HG02970 (cell line): ENCODE data around the gene RASSF1.
"Not testable (repeated sequence)": the region's sequence is repeated elsewhere in the genome, so short reads cannot be mapped to it uniquely, and the experiment has no call there.

Experiments
- ATAC-seq: cut with Tn5 transposase; IDR thresholded peaks from one replicate; pipeline ENCODE4 v1.9.1; 2021; ENCODE audit warnings: mild to moderate bottlenecking, moderate library complexity, moderate number of reproducible peaks; ENCODE audit not compliant: unreplicated experiment, low FRiP score

The RASSF1 gene

GRCh38 chr3:50325497-50326181 is 15.0 kb downstream of the RASSF1 start:
- ATAC-seq, result no peak

DNA sequence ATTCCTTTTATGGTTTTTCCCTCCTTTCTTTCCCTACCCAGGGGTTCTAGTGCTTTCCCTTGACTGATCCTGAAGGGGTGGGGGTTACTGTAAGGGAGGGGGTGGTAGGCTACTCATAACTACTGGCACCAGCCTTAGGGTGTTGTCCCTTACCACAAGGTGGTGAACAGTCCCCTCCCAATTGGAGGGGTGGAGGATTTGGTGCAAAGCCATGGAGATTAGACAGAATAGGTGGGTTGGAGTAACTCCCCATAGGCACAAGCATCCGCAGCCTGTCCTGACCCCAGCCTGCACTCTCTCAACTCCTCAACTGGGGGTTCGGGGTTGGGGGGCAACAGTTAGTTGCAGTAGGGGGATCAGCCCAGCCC is 15.5 kb downstream of the RASSF1 start:
- no peak for ATAC-seq

DNA sequence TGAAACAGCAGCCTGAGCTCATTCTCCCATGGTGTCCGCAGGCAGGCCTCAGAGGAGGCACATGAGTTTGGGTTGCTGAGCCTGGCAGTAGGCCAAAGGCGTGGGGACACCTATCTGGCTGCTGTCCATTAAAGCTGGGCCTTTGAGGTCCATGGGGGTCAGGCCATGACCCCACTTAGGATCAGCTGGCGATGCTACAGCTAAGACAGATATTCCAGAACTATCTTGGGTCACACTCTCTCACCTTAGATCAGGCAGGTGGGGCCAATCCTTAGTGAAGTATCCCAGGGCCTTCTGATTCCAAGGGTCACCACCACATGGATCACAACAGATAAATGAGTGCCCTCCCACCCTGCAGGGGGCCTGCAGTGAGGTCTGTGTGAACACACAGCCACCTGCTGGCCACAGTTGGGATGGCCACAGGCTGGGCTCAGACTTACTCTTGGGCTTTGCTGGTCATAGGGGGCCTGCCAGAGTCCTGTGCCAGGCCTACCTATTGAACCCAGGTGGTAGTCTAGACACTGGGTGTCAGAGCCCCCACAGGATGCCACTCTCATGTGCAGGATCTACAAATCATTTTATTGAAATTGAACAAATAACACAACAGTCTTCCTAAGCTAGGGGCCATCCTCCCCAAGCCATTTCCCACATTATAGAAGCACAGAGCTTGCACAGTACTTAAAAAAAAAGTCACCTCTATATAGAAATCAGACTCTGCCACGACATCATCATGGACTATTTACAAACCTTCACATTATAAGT is 16.1 kb downstream of the RASSF1 start:
- ATAC-seq, result no peak

- ATAC-seq, result no peak
Measured at GRCh38 chr3:50323614-50324199, 16.9 kb downstream of the RASSF1 start.

DNA sequence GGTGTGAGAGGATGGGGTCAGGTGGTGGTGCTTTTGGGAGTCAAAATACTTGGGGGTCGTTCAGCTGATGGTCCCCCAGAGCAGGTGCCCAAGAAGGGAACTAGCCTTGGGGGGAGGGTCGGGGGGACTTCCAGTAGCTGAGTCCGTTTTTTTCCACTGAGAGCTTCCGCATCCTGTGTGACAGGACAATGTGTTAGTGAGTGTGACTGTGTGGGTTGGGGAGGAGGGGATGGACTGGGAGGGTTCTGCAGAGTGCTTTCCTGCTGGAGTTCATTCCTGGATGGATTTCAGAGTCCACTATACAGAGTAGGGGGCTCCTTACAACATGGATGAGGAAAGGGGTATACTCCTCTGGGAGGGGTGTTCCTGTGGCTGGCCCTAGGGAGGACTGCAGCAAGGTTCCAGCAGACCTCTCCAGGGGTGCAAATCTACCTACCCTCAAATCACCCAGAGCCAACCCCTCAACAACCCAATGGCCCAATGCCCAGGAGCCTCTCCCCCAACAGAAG is 17.5 kb downstream of the RASSF1 start:
- ATAC-seq, result no peak

DNA sequence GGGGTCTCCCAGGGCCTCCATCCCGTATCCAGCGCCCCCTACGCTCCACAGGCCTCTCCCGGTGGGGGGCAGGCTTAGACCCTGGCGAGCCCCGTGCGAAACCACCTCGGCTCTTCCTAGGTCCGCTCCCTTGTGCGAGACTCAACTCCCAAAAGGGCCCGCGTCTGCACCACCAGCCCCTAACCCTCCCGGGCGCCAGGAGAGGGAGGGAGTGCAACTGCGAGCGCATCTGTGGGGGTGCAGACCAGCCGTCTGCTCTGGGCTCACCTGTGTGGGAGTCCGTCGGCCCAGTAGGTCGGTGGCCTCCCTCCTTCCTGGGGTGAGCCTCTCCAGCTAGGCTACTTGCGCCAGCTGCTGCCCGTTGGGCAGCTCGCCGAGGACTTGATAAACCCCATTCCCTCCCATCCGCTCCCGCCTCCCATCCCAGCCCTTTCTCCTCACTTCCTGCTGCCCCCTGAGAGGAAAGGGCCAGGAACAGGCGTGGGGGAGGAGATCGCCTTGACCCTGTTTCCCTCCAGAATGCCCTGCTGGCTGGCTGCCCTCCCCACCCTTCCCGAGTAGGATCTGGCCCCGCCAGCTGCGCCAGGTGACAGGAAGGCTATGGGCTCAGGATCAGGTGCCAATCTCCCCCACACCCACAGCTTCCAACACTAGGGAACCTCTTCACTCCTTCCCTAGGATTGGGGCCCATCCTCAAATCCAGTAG is 18.1 kb downstream of the RASSF1 start, which contains the start of gene HYAL2:
Gene HYAL2, minus strand, starts transcription at position 360 of the 706 bp plus-strand sequence. CDS start 2,256 bp downstream, outside the sequence.
- ATAC-seq, result no peak

DNA sequence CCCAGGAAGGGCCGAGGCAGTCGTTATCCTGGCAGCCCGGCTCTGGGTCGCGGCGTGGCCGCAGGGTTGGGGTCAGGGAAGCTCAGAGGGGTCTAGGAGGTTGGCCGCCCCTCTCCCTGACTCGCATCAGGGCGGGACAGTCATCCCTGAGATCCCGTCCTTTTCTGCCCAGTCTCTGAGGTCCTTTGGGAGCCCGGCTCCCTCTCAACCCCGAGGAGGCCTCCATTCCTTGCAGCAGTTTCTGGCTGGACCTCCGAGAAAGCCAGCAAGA is 18.6 kb downstream of the RASSF1 start:
- ATAC-seq, result no peak

GRCh38 chr3:50321336-50322114 is 19.1 kb downstream of the RASSF1 start:
- ATAC-seq, result peak; percentile 72

DNA sequence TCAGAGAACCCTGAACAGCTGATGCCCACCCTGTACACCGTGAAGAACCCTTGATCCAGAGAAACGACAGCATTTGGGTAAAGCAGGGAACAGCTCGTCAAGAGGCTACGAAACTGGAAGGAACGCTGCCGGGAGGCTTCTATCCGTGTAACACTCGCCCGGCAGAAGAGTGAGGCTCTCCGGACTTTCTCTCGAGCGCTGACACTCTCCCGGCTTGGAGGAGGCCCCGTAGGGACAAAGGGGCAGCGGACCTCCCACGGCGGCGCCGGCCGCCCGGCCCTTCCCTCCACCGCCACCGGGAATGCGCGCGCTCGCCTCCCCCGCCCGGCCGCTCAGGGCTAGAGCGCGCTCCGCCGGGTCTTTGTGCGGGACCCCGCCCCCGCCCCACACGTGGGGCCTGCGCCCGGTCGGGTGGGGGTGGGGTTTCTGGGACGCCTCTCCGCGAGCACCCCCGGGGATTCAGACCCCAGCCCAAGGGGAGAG is 19.7 kb downstream of the RASSF1 start:
- ATAC-seq, result peak; percentile 44

- no peak for ATAC-seq
Measured at GRCh38 chr3:50319894-50320625, 20.6 kb downstream of the RASSF1 start.

- no peak for ATAC-seq
Measured at GRCh38 chr3:50319181-50319893, 21.3 kb downstream of the RASSF1 start.

- ATAC-seq, result no peak
Measured at GRCh38 chr3:50318615-50319014, 22.0 kb downstream of the RASSF1 start.

DNA sequence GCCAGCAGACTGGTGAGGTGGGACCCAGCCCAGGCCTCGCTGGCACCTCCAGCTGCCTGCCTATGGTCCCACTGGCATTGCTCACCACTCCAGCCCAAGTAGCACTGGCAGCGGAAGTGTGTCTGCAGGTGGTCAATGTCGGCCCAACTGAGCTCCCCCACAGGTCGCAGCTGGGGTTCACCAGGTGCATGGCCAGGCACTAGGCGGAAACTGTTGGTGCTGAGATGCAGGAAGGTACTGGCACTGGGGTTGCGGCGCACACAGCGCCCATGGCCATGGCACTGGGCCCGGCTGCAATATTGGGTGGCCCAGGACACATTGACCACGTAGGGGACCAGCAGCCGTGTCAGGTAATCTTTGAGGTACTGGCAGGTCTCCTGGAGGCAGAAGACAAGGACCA is 22.5 kb downstream of the RASSF1 start:
- ATAC-seq, result no peak

DNA sequence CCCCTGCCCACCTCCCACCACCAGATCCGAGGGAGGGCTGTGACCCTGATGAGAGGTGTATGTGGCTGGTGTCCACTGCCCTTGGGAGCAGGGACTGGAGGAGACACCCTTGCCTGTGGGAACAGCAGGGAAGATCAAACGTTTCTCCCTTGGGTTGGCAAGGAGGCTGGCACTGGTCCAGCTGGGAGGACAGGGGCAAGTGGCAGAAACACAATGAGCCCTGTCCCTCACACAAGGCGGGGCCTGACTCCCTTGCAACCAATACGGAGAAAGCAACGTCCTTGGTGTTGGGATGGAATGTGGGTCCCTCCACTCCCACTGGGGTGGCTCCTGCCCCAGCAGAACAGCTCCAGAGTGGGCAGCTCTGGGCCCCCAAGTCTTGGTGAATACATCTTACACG is 23.3 kb downstream of the RASSF1 start:
- no peak for ATAC-seq

DNA sequence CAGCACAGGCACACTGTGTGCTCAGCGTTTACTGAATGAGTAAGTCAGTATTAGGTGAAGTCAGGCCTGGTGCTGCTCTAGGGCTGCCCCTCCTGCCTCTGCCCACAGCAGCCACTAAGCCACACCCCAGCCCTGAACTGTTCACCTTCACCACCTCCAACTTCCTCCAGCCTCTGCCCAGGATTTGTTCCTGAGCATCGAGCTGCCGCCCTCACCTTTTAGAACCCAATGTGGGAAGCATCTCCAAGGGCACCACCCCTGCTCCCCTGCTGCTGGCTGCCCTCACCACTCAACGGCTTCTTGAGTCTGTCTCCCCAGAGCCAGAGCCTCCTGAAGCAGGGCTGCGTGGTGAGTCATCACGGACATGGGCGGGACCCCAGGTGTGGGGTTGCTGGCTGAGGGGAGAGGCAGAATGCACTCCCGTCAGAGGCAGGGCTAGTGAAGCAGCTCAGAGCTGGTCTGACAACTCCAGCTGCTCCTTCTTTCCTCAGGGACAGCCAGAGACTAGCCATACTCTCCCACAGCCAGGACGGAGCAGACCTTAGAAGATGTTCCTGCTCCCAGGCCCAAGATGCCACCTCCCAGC is 23.9 kb downstream of the RASSF1 start:
- ATAC-seq, result no peak

GRCh38 chr3:50314816-50315215 is 25.8 kb downstream of the RASSF1 start:
- no peak for ATAC-seq

GRCh38 chr3:50314342-50314741 is 26.3 kb downstream of the RASSF1 start:
- no peak for ATAC-seq

GRCh38 chr3:50312041-50312440 is 28.6 kb downstream of the RASSF1 start:
- not testable (repeated sequence) for ATAC-seq
